Spinal cord (tissue), 10 donors: ENCODE data around the gene ASTN2. TPM values are rescaled to one million over a fixed set of nuclear protein-coding genes. Genes with fewer than 3 reads are reported as not detected.

ENCODE experiments used
- DNase-seq, 6 donors: peaks; one replicate each; pipeline versions ENCODE4 v3.0.0 to v3.0.0-alpha.2; 2013 to 2015; ENCODE audit warnings: low spot score in 6 of 6, low read depth in 4 of 6
- H3K27ac ChIP-seq: one replicate; pipeline ENCODE4 v1.5.1; 2013; ENCODE audit warnings: low read depth, low read length, control low read depth
- H3K27me3 ChIP-seq: one replicate; pipeline ENCODE4 v1.6.1; 2013; ENCODE audit warnings: low read length; ENCODE audit not compliant: control insufficient read depth, insufficient read depth
- H3K36me3 ChIP-seq: one replicate; pipeline ENCODE4 v1.6.1; 2013; ENCODE audit warnings: low read length; ENCODE audit not compliant: control insufficient read depth, insufficient read depth
- H3K4me1 ChIP-seq: one replicate; pipeline ENCODE4 v1.6.1; 2013; ENCODE audit warnings: low read length; ENCODE audit not compliant: control insufficient read depth, insufficient read depth
- H3K4me3 ChIP-seq: one replicate; pipeline ENCODE4 v1.5.1; 2013; ENCODE audit warnings: low read depth, low read length, control low read depth
- H3K9me3 ChIP-seq: one replicate; pipeline ENCODE4 v1.6.1; 2013; ENCODE audit warnings: low read length; ENCODE audit not compliant: control insufficient read depth, insufficient read depth
- WGBS: methylation state at CpG from one replicate; pipeline ENCODE4 v1.1.5; 2013; ENCODE audit warnings: missing lambda C conversion rate; ENCODE audit not compliant: insufficient coverage; 5-methylcytosine and 5-hydroxymethylcytosine counted together
- polyA plus RNA-seq, 2 donors: library from polyadenylated mRNA; unstranded; fragments of 120-200 nt; gene quantifications; one replicate each; pipeline ENCODE4 v1.2.1, GENCODE V29; 2013; ENCODE audit not compliant: insufficient read length in 2 of 2
- total RNA-seq, 2 donors: library from RNA; depleted of rRNA in 1 of 2; stranded (reverse); fragments of 120-200 nt in 1 of 2; fragments of >200 nt in 1 of 2; gene quantifications; one replicate each; pipeline versions ENCODE4 v1.2.3 to v1.2.4, GENCODE V29; 2013 to 2014
- donor health status: healthy.

The ASTN2 gene
- total and polyA plus RNA-seq, 4 donors = 35.8 to 48.8 (median 41.4) TPM

GRCh38 chr9:116703634-116704033 is 711.2 kb downstream of the ASTN2 start:
- no peak overlapping the region for H3K4me3 ChIP-seq
- 100% methylated on average over 1 of the region's 3 CpGs for WGBS
- H3K27ac ChIP-seq = no peak overlapping the region
- peaks cover 9% of the 10 kb centered on the region for H3K36me3 ChIP-seq
- H3K27me3 ChIP-seq = no peaks in the 10 kb centered on the region
- DNase-seq = no peak
- no peaks in the 10 kb centered on the region for H3K4me1 ChIP-seq
- H3K9me3 ChIP-seq = no peaks in the 10 kb centered on the region

GRCh38 chr9:116701940-116702642 is 712.8 kb downstream of the ASTN2 start:
- no peak for DNase-seq
- WGBS = no CpG with 5 or more reads among the region's 2 CpGs
- H3K27me3 ChIP-seq = no peaks in the 10 kb centered on the region
- H3K27ac ChIP-seq = no peak overlapping the region
- no peaks in the 10 kb centered on the region for H3K9me3 ChIP-seq
- no peak overlapping the region for H3K4me3 ChIP-seq
- H3K36me3 ChIP-seq = peaks cover 20% of the 10 kb centered on the region
- no peaks in the 10 kb centered on the region for H3K4me1 ChIP-seq

- Histone ChIP-seq H3K27ac (no peak overlapping the region), H3K27me3 (no peaks in the 10 kb centered on the region), H3K36me3 (peaks cover 20% of the 10 kb centered on the region), H3K4me3 (no peak overlapping the region), H3K9me3 (no peaks in the 10 kb centered on the region), H3K4me1 (no peaks in the 10 kb centered on the region)
- no CpG with 5 or more reads among the region's 2 CpGs for WGBS
- DNase-seq = peak in 1 of 6 donors; percentile 80
These were observed 713.7 kb downstream of the ASTN2 start for GRCh38 chr9:116700882-116701865.

- H3K4me3 ChIP-seq = no peak overlapping the region
- peaks cover 20% of the 10 kb centered on the region for H3K36me3 ChIP-seq
- no peaks in the 10 kb centered on the region for H3K4me1 ChIP-seq
- H3K9me3 ChIP-seq = no peaks in the 10 kb centered on the region
- H3K27me3 ChIP-seq = no peaks in the 10 kb centered on the region
- 80% methylated on average over 1 of the region's 1 CpG for WGBS
- no peak overlapping the region for H3K27ac ChIP-seq
- no peak for DNase-seq
These were observed 714.6 kb downstream of the ASTN2 start for GRCh38 chr9:116700279-116700678.

- Histone ChIP-seq H3K4me3 (no peak overlapping the region), H3K27ac (no peak overlapping the region), H3K9me3 (no peaks in the 10 kb centered on the region), H3K4me1 (no peaks in the 10 kb centered on the region), H3K36me3 (peaks cover 20% of the 10 kb centered on the region), H3K27me3 (no peaks in the 10 kb centered on the region)
- no peak for DNase-seq
- 94% methylated on average over 16 of the region's 16 CpGs for WGBS
These were observed 717.0 kb downstream of the ASTN2 start for GRCh38 chr9:116697887-116698286.

- Histone ChIP-seq H3K4me1 (no peaks in the 10 kb centered on the region), H3K27me3 (no peaks in the 10 kb centered on the region), H3K4me3 (no peak overlapping the region), H3K27ac (no peak overlapping the region), H3K9me3 (no peaks in the 10 kb centered on the region), H3K36me3 (peaks cover 20% of the 10 kb centered on the region)
- no CpG with 5 or more reads among the region's 1 CpG for WGBS
- DNase-seq = no peak
These were observed 717.5 kb downstream of the ASTN2 start for GRCh38 chr9:116697362-116697761.

GRCh38 chr9:116695438-116695837 is 719.4 kb downstream of the ASTN2 start:
- WGBS = no CpG with 5 or more reads among the region's 3 CpGs
- DNase-seq = no peak
- no peak overlapping the region for H3K27ac ChIP-seq

GRCh38 chr9:116694785-116695291 is 720.0 kb downstream of the ASTN2 start:
- H3K4me1 ChIP-seq = no peaks in the 10 kb centered on the region
- peaks cover 20% of the 10 kb centered on the region for H3K36me3 ChIP-seq
- no peaks in the 10 kb centered on the region for H3K9me3 ChIP-seq
- H3K4me3 ChIP-seq = no peak overlapping the region
- H3K27me3 ChIP-seq = no peaks in the 10 kb centered on the region
- no peak for DNase-seq
- WGBS = no CpG with 5 or more reads among the region's 4 CpGs
- no peak overlapping the region for H3K27ac ChIP-seq

More at GRCh38 chr9:116695438-116695837, 719.4 kb downstream of the ASTN2 start:
- H3K27me3 ChIP-seq = no peaks in the 10 kb centered on the region
- no peak overlapping the region for H3K4me3 ChIP-seq
- H3K36me3 ChIP-seq = peaks cover 20% of the 10 kb centered on the region
- no peaks in the 10 kb centered on the region for H3K4me1 ChIP-seq
- no peaks in the 10 kb centered on the region for H3K9me3 ChIP-seq

GRCh38 chr9:116693233-116693731 is 721.6 kb downstream of the ASTN2 start:
- Histone ChIP-seq H3K4me3 (no peak overlapping the region), H3K27ac (no peak overlapping the region), H3K27me3 (no peaks in the 10 kb centered on the region), H3K4me1 (no peaks in the 10 kb centered on the region), H3K9me3 (no peaks in the 10 kb centered on the region), H3K36me3 (peaks cover 8% of the 10 kb centered on the region)
- DNase-seq = no peak
- WGBS = 95% methylated on average over 2 of the region's 2 CpGs
